Measurements from ENCODE around the gene GPBAR1. TPM values are rescaled to one million over a fixed set of nuclear protein-coding genes. Genes with fewer than 3 reads are reported as not detected.
"Not testable (repeated sequence)": the region's sequence is repeated elsewhere in the genome, so short reads cannot be mapped to it uniquely, and the experiment has no call there.

Gene GPBAR1
- total and polyA plus RNA-seq, 5 experiments from 2014 or later: 0.14 to 1.4 (median 0.41) TPM

DNA sequence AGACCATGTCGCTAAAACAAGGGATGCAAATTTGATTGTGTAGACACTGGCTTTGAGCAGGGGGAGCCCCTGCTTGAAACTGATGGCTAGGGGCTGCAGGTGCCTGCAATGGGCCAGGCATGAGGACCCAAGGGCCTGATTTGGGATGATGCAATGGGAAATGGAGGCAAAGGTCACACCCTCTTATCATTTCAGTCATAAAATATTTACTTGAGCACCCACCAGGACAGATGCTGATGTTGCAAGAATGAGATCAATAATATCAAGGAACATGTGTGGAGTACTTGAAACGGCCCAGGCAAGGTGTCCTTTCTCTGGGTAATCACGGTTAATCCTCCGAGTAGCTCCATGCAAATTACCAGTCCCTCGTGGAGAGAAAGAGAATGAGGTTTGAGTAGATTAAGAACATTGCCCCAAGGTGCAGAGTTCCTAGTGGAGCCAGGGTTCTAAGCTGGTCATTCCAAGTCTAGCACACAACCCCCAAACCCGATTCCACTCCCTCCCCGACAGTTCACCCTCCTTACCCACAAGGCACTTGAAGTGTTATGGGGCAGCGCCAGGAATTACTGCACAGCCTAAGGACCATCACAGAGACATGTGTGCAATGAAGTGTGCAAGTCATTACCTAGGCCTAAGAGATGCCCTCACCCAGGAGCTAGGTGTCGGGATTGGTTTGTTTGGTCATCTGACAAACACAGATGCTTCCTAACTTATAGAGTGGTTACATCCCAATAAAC, 45.5 kb downstream of the GPBAR1 start:
- Mint-ChIP-seq H3K4me3 (no peak overlapping the region), H3K27ac (peak overlapping the region in 1 of 10 donors; percentile 25), H3K27me3 (no peaks in the 10 kb centered on the region), H3K9me3 (no peaks in the 10 kb centered on the region), H3K4me1 (peaks cover 9 to 21% (median 14%) of the 10 kb centered on the region in 4 donors), H3K36me3 (no peaks in the 10 kb centered on the region)
- POLR2A ChIA-PET: interaction anchor here (2.1 kb wide), 1 partner anchor 10 kb away, joined by 14 read pairs; no protein-coding TSS in a partner anchor
- ATAC-seq (no peak), DNase-seq (no peak)

DNA sequence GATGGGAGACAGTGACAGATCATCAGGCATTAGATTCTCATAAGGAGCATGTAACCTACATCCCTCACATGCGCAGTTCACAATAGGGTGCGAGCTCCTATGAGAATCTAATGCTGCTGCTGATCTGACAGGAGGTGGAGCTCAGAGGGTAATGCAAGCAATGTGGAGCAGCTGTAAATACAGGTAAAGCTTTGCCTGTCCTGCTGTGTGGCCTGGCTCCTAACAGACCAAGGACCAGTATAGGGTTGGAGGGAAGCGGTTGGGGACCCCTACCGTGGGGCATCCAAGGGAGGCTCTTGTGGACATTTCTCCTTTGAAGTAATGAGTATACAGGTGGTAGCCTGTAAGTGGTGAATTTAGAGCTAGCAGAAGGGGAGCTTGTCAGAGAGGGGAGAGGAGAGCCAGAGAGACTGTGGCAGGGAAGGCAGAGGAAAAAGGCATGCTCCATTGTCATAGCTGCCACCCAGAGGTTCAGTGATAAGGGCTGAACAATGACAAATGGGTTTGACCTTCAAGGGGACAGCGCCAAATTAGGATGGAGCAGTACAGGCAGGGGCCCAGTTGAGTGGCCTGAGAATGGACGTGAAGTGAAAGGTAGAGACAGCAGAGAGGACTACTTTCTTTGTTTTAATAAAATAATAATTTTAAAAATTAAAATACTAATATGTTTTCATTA, 46.7 kb downstream of the GPBAR1 start:
- no peak for ATAC-seq
- Mint-ChIP-seq H3K9me3 (no peaks in the 10 kb centered on the region), H3K27ac (peak overlapping the region in 6 of 10 donors; percentile 19 to 60 (median 46)), H3K4me3 (peak overlapping the region in 2 of 10 donors; percentile 5 to 28), H3K36me3 (no peaks in the 10 kb centered on the region), H3K27me3 (no peaks in the 10 kb centered on the region), H3K4me1 (peaks cover 7 to 18% (median 12%) of the 10 kb centered on the region in 4 donors)
- peak in 1 of 10 donors; percentile 55 for DNase-seq
- POLR2A ChIA-PET: interaction anchor here (0.7 to 2.1 kb wide), 6 partner anchors 9 to 92 kb away, joined by 3 to 14 read pairs (median 4); partner anchors contain the start of gene CTDSP1

DNA sequence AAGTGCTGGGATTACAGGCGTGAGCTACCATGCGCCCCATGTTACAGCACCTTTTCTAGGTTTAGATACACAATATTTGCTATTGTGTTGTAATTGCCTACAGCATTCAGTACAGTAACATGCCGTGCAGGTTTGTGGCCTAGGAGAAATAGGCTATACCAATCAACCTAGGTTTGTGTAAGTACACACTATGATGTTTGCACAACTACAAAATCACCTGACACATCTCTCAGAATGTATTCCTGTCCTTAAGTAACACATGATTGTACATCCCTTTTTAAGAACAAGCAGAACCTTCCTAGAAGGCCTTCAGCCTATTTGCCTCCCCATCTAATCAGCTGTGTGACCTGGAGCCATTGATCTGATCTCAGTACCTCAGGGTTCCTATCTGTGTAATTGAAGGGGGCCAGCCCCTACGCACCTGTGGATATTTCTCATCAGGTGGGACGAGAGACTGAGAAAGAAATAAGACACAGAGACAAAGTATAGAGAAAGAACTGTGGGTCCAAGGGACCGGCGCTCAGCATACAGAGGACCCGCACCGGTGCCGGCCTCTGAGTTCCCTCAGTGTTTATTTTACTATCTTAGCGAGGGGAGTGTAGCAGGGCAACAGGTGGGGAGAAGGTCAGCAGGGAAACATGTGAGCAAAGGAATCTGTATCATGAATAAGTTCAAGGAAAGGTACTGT, 50.2 kb downstream of the GPBAR1 start:
- POLR2A ChIA-PET: no interaction called here
- no peak for DNase-seq
- no peak for ATAC-seq
- H3K27ac Mint-ChIP-seq: peak overlapping the region in 5 of 10 donors; percentile 6 to 64 (median 35)
- no peak overlapping the region for H3K4me3 Mint-ChIP-seq
- no peaks in the 10 kb centered on the region for H3K36me3 Mint-ChIP-seq
- H3K27me3 Mint-ChIP-seq: no peaks in the 10 kb centered on the region
- peaks cover 14 to 31% (median 18%) of the 10 kb centered on the region in 4 donors for H3K4me1 Mint-ChIP-seq
- H3K9me3 Mint-ChIP-seq: no peaks in the 10 kb centered on the region

DNA sequence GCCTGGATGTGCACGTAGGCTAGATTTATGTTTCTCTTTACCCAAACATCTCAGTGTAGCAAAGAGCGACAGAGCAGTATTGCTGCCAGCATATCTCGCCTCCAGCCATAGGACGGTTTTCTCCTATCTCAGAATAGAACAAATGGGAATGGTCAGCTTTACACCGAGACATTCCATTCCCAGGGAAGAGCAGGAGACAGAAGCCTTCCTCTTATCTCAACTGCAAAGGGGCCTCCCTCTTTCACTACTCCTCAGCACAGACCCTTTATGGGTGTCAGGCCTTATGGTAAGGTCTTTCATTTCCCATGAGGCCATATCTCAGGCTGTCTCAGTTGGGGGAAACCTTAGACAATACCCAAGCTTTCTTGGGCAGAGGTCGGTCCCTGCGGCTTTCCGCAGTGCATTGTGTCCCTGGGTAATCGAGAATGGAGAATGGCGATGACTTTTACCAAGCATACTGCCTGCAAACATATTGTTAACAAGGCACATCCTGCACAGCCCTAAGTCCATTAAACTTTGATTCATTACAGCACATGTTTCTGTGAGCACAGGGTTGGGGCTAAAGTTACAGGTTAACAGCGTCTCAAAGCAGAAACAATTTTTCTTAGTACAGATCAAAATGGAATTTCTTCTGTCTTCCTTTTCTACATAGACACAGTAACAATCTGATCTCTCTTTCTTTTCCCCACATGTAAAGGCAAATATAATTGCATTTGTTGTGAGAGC, 50.9 kb downstream of the GPBAR1 start:
- POLR2A ChIA-PET: interaction anchor here (0.8 to 1.2 kb wide), 2 partner anchors 11 to 14 kb away, joined by 3 to 5 read pairs; no protein-coding TSS in a partner anchor
- peak overlapping the region in 9 of 10 donors; percentile 15 to 78 (median 41) for H3K27ac Mint-ChIP-seq

DNA sequence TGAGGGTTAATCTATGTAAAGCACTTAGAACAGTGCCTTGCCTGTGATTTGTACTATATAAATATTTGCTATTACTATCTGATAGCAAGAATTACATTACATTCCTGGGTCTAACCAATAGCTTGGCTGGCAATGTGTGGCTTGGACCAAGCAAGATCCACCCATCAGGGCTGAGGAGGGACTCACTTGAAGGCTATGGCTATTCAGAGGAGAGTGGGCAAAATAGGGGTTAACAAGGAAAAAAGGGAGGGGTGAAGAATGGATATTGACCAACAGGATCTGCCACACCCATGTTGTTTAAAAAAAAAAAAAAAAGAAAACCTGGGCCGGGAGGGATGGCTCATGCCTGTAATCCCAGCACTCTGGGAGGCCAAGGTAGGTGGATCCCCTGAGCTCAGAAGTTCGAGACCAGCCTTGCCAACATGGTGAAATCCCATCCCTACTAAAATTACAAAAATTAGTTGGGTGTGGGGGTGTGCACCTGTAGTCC, 51.5 kb downstream of the GPBAR1 start:
- H3K4me1 Mint-ChIP-seq: peaks cover 25 to 44% (median 28%) of the 10 kb centered on the region in 4 donors
- H3K4me3 Mint-ChIP-seq: no peak overlapping the region
- H3K27me3 Mint-ChIP-seq: peaks cover 0 to 1% (median 0%) of the 10 kb centered on the region in 5 donors
- no peaks in the 10 kb centered on the region for H3K36me3 Mint-ChIP-seq
- peak overlapping the region in 8 of 10 donors; percentile 34 to 78 (median 58) for H3K27ac Mint-ChIP-seq
- ATAC-seq (no peak), DNase-seq (no peak)
- POLR2A ChIA-PET: interaction anchor here (0.7 to 1.2 kb wide), 4 partner anchors 10 to 278 kb away, joined by 3 to 5 read pairs (median 3); no protein-coding TSS in a partner anchor
- H3K9me3 Mint-ChIP-seq: no peaks in the 10 kb centered on the region

More for the DNA sequence above, 50.9 kb downstream of the GPBAR1 start:
- H3K4me3 Mint-ChIP-seq, H3K9me3 Mint-ChIP-seq, H3K27me3 Mint-ChIP-seq, DNase-seq, H3K36me3 Mint-ChIP-seq, ATAC-seq: not testable (repeated sequence)
- H3K4me1 Mint-ChIP-seq: peaks cover 21 to 38% (median 22%) of the 10 kb centered on the region in 4 donors

DNA sequence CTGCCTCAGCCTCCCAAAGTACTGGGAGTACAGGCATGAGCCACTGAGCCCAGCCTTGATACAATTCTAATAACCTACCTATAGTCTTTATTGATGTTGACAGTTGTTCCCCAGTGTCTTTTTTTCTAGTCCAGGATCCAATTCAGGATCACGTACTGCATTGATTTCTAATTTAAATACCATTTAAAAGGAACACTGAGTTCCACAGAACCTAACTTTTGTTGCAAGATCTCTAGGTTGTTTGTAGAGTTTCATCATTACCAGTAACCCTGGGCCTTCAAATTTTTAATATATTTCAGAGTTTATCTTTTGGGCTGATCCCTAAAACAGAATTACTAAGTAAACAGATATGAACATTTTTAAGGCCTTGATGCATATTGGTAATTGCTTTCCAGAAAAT, 52.5 kb downstream of the GPBAR1 start:
- Mint-ChIP-seq H3K36me3 (no peaks in the 10 kb centered on the region), H3K4me3 (no peak overlapping the region), H3K9me3 (no peaks in the 10 kb centered on the region), H3K27ac (peak overlapping the region in 7 of 10 donors; percentile 6 to 75 (median 34)), H3K4me1 (peaks cover 29 to 44% (median 31%) of the 10 kb centered on the region in 4 donors), H3K27me3 (peaks cover 0 to 1% (median 0%) of the 10 kb centered on the region in 5 donors)
- DNase-seq (no peak), ATAC-seq (no peak)
- POLR2A ChIA-PET: interaction anchor here (0.6 to 0.7 kb wide), 4 partner anchors 10 to 87 kb away, joined by 3 to 8 read pairs (median 4); no protein-coding TSS in a partner anchor

Small RNA genes lying within 50 kb of the gene (microRNA-seq; reads per million reads assigned to microRNA genes)
- 10.6 reads per million, percentile 28 among the genes with 10 or more reads in this experiment for gene MIR6513 (ENCODE audit: borderline microRNAs expressed)

Other genes with a start within 250 kb of the GPBAR1 start
- gene RUFY4, start 191.8 kb upstream of the GPBAR1 start, total RNA-seq: 1 to 10 TPM in 1 of 2 experiments, under 1 TPM in 1; 0.16 to 1.5 TPM
- gene RUFY4, start 191.8 kb upstream of the GPBAR1 start, polyA plus RNA-seq: under 1 TPM in 1 of 3 donors, not detected in 2; 0.31 TPM
- gene CXCR2, start 135.0 kb upstream of the GPBAR1 start, total RNA-seq: not detected
- 1 to 10 TPM in 1 of 3 donors, under 1 TPM in 1, not detected in 1; 0.23 to 1.5 TPM for gene CXCR2, start 135.0 kb upstream of the GPBAR1 start, polyA plus RNA-seq
- gene CXCR1, start 94.1 kb upstream of the GPBAR1 start, total RNA-seq: not detected
- gene CXCR1, start 94.1 kb upstream of the GPBAR1 start, polyA plus RNA-seq: under 1 TPM in 1 of 3 donors, not detected in 2; 0.39 TPM
- gene ARPC2, start 43.8 kb upstream of the GPBAR1 start, total RNA-seq: 100 to 1,000 TPM; 425 to 448 TPM
- gene ARPC2, start 43.8 kb upstream of the GPBAR1 start, polyA plus RNA-seq: 100 to 1,000 TPM; 690 to 865 (median 728) TPM
- 10 to 100 TPM; 57.0 to 61.6 TPM for gene AAMP, start 9.1 kb downstream of the GPBAR1 start, total RNA-seq
- 10 to 100 TPM; 77.0 to 93.6 (median 89.7) TPM for gene AAMP, start 9.1 kb downstream of the GPBAR1 start, polyA plus RNA-seq
- 10 to 100 TPM; 33.6 to 40.5 TPM for gene PNKD, start 9.5 kb downstream of the GPBAR1 start, total RNA-seq
- gene PNKD, start 9.5 kb downstream of the GPBAR1 start, polyA plus RNA-seq: 100 to 1,000 TPM; 108 to 119 (median 109) TPM
- 100 to 1,000 TPM in 1 of 2 experiments, 10 to 100 TPM in 1; 95.1 to 100 TPM for gene TMBIM1, start 31.5 kb downstream of the GPBAR1 start, total RNA-seq
- gene TMBIM1, start 31.5 kb downstream of the GPBAR1 start, polyA plus RNA-seq: 100 to 1,000 TPM in 1 of 3 donors, 10 to 100 TPM in 2; 75.8 to 114 (median 80.3) TPM
- not detected for gene CATIP, start 95.8 kb downstream of the GPBAR1 start, total RNA-seq
- gene CATIP, start 95.8 kb downstream of the GPBAR1 start, polyA plus RNA-seq: not detected
- gene SLC11A1, start 121.3 kb downstream of the GPBAR1 start, total RNA-seq: 1 to 10 TPM in 1 of 2 experiments, under 1 TPM in 1; 0.47 to 1.2 TPM
- gene SLC11A1, start 121.3 kb downstream of the GPBAR1 start, polyA plus RNA-seq: under 1 TPM; 0.27 to 0.90 (median 0.73) TPM
- 100 to 1,000 TPM; 143 to 144 TPM for gene CTDSP1, start 138.9 kb downstream of the GPBAR1 start, total RNA-seq
- 10 to 100 TPM; 19.3 to 22.7 (median 19.8) TPM for gene CTDSP1, start 138.9 kb downstream of the GPBAR1 start, polyA plus RNA-seq
- gene VIL1, start 158.1 kb downstream of the GPBAR1 start, total RNA-seq: not detected
- under 1 TPM in 2 of 3 donors, not detected in 1; 0.03 to 0.05 TPM for gene VIL1, start 158.1 kb downstream of the GPBAR1 start, polyA plus RNA-seq

Data from naive thymus-derived CD8-positive, alpha-beta T cell (primary cell).